Kidney (tissue), 22 donors: ENCODE data around the gene NOTCH4. TPM values are rescaled to one million over a fixed set of nuclear protein-coding genes. Genes with fewer than 3 reads are reported as not detected.
"Not testable (repeated sequence)": the region's sequence is repeated elsewhere in the genome, so short reads cannot be mapped to it uniquely, and the experiment has no call there.

Source experiments
- DNase-seq, 5 donors: peaks; one replicate each; pipeline ENCODE4 v3.0.0-alpha.2; 2013 to 2020
- FAIRE-seq: peaks from 2 replicates; lab custom pipeline; 2012; peaks lifted over from hg19 to GRCh38; lab: Jason Lieb, UNC
- H3K27ac ChIP-seq, 2 donors: one replicate each; pipeline ENCODE4 v1.7.0; 2013; ENCODE audit warnings: low read depth in 2 of 2, low read length in 2 of 2, inconsistent platforms in 1 of 2
- H3K27me3 ChIP-seq: one replicate; pipeline ENCODE4 v1.7.1; 2013; ENCODE audit warnings: low read length, inconsistent platforms; ENCODE audit not compliant: control insufficient read depth, insufficient read depth
- H3K36me3 ChIP-seq, 3 donors: one replicate each; pipeline versions ENCODE4 v1.7.0 to v1.7.1; 2013; ENCODE audit warnings: low read length in 3 of 3, control low read depth in 1 of 3, inconsistent platforms in 1 of 3; ENCODE audit not compliant: insufficient read depth in 3 of 3, control insufficient read depth in 2 of 3
- H3K4me1 ChIP-seq, 3 donors: one replicate each; pipeline versions ENCODE4 v1.7.0 to v1.7.1; 2013; ENCODE audit warnings: low read length in 3 of 3, inconsistent platforms in 1 of 3, low read depth in 1 of 3; ENCODE audit not compliant: control insufficient read depth in 2 of 3, insufficient read depth in 2 of 3
- H3K4me3 ChIP-seq, 3 donors: one replicate each; pipeline versions ENCODE4 v1.7.0 to v1.8.1; 2013; ENCODE audit warnings: low read length in 3 of 3, control low read depth in 1 of 3, inconsistent platforms in 1 of 3
- H3K9ac ChIP-seq, 3 donors: one replicate each; pipeline versions ENCODE4 v1.7.0 to v1.7.1; 2013; ENCODE audit warnings: low read length in 3 of 3, control low read depth in 1 of 3, inconsistent platforms in 1 of 3
- H3K9me3 ChIP-seq, 3 donors: one replicate each; pipeline versions ENCODE4 v1.7.0 to v1.7.1; 2013; ENCODE audit warnings: low read length in 3 of 3, control low read depth in 1 of 3, inconsistent platforms in 1 of 3; ENCODE audit not compliant: control insufficient read depth in 2 of 3, insufficient read depth in 1 of 3
- CTCF ChIP-seq: IDR thresholded peaks from 3 replicates; pipeline ENCODE4 v1.5.1; 2012; ENCODE audit warnings: mild to moderate bottlenecking, moderate library complexity, borderline replicate concordance; ENCODE audit not compliant: insufficient read depth; ENCODE audit errors: extremely low read depth
- intact Hi-C: fragments of 100-400 bp; cut with DNase I; formaldehyde crosslinking; loops from one replicate; pipeline ENCODE4 v1.11.1; 2022
- long read RNA-seq, 10 donors: library from polyadenylated mRNA in 1 of 10; unstranded in 1 of 10; transcript quantifications; one replicate each; pipeline ENCODE4 v2.0.0 and lab custom pipeline, GENCODE V29; 2021 to 2026
- polyA plus RNA-seq: library from polyadenylated mRNA; stranded (reverse); fragments of 350-450 nt; fragmentation: Illumina TruSeq; extraction: RNeasy Lipid Tissue Mini Kit (QIAGEN cat#74804); gene quantifications from one replicate; pipeline ENCODE4 v1.2.3, GENCODE V29; 2014; ENCODE audit warnings: low read depth, low replicate concordance; ENCODE audit not compliant: insufficient read depth
- total RNA-seq: library from RNA; stranded (reverse); fragmentation: NEBNext Ultra II Directional; extraction: Animal tissue kit (Norgen Biotek cat#: 25700); gene quantifications from one replicate; pipeline ENCODE4 v1.2.1, GENCODE V29; 2021
- donor health status: control.
- donor health status: control.
- donor health status: control.
- donor health status: control.
- donor health status: control.
- donor health status: DM: yes; HTN: yes; CAD: no.
- donor health status: Normal renal cell carcinoma (clear cell type).

Gene NOTCH4
- total RNA-seq (30.5 TPM), polyA plus RNA-seq (22.5 TPM)
- long read RNA-seq, donor 1, result 0 reads
- long read RNA-seq, donor 2, result 0 reads
- long read RNA-seq, donor 3, partial matches to known transcripts, result 8 of 8 reads
- long read RNA-seq, donor 3, other reads (novel, unspliced or antisense), result 0 of 8 reads
- long read RNA-seq, donor 4, result 0 reads
- long read RNA-seq, donor 5, result 0 reads
- long read RNA-seq, donor 6, result 0 reads
- long read RNA-seq, donor 7, partial matches to known transcripts, result 15 of 28 reads
- long read RNA-seq, donor 7, other reads (novel, unspliced or antisense), result 9 of 28 reads
- long read RNA-seq, donor 8, result 0 reads
- long read RNA-seq, donor 9, result 0 reads
- long read RNA-seq, donor 10, result 0 reads

- Histone ChIP-seq H3K27me3 (no peaks in the 10 kb centered on the region), H3K9me3 (no peaks in the 10 kb centered on the region), H3K27ac (peak within 1 kb of the TSS; percentile 43 to 73), H3K4me1 (no peaks in the 10 kb centered on the region), H3K4me3 (peak within 1 kb of the TSS in 2 of 3 donors; percentile 26 to 56), H3K36me3 (no peaks in the 10 kb centered on the region), H3K9ac (no peak within 1 kb of the TSS)
- TF ChIP-seq CTCF, result no peak
- no peak for DNase-seq
- FAIRE-seq, result no peak
- intact Hi-C loops, result no loop called here
These were observed at the start of gene NOTCH4 for GRCh38 chr6:32223258-32224235. NOTCH4 (minus strand) TSS chr6:32224067; CDS start chr6:32223928, 139 bp downstream.

GRCh38 chr6:32271429-32271828, 47.6 kb upstream of the NOTCH4 start:
- no peak overlapping the region for H3K27ac ChIP-seq
- DNase-seq (no peak), FAIRE-seq (no peak)
- no peaks in the 10 kb centered on the region for H3K36me3 ChIP-seq
- no peak overlapping the region for H3K4me3 ChIP-seq
- intact Hi-C loops, result no loop called here
- no peaks in the 10 kb centered on the region for H3K9me3 ChIP-seq
- no peak overlapping the region for H3K9ac ChIP-seq
- no peak for TF ChIP-seq CTCF
- H3K4me1 ChIP-seq, result no peaks in the 10 kb centered on the region
- no peaks in the 10 kb centered on the region for H3K27me3 ChIP-seq

- FAIRE-seq, H3K9me3 ChIP-seq, H3K4me3 ChIP-seq, H3K4me1 ChIP-seq, H3K9ac ChIP-seq, H3K27ac ChIP-seq, H3K36me3 ChIP-seq, H3K27me3 ChIP-seq, DNase-seq, intact Hi-C loops: not testable (repeated sequence)
These were observed 44.6 kb upstream of the NOTCH4 start for GRCh38 chr6:32268459-32268858.

GRCh38 chr6:32267035-32267434, 43.2 kb upstream of the NOTCH4 start:
- H3K36me3 ChIP-seq, result no peaks in the 10 kb centered on the region
- H3K9ac ChIP-seq, result no peak overlapping the region
- H3K27ac ChIP-seq, result no peak overlapping the region
- no peak for DNase-seq
- H3K27me3 ChIP-seq, result no peaks in the 10 kb centered on the region
- H3K9me3 ChIP-seq, result no peaks in the 10 kb centered on the region
- no peak overlapping the region for H3K4me3 ChIP-seq
- no peak for FAIRE-seq
- no peaks in the 10 kb centered on the region for H3K4me1 ChIP-seq
- intact Hi-C loops, result no loop called here
- TF ChIP-seq CTCF, result no peak

- H3K9ac ChIP-seq, H3K27ac ChIP-seq, H3K36me3 ChIP-seq, H3K27me3 ChIP-seq, FAIRE-seq, intact Hi-C loops, DNase-seq, H3K4me1 ChIP-seq, H3K4me3 ChIP-seq, H3K9me3 ChIP-seq: not testable (repeated sequence)
These were observed 33.4 kb upstream of the NOTCH4 start for GRCh38 chr6:32257262-32257661.
